WTC11 (cell line): ENCODE measurements around the gene RRP1B.

Experiments used
- RELA ChIP-seq: sonication (generic); formaldehyde crosslinking; IDR thresholded peaks from 2 replicates; pipeline ENCODE4 v1.8.1; 2022; ENCODE audit warnings: missing genetic modification reagents, mild to moderate bottlenecking, borderline replicate concordance
- ZBTB43 ChIP-seq: sonication (generic); formaldehyde crosslinking; IDR thresholded peaks from 2 replicates; pipeline ENCODE4 v1.8.1; 2023; ENCODE audit warnings: mild to moderate bottlenecking, missing genetic modification reagents
- TF ChIP-seq, protein P1 (sequence below): fragments of 200-600 bp; IDR thresholded peaks from 2 replicates; pipeline ENCODE4 v1.8.0; 2022; ENCODE audit warnings: antibody characterized with exemption

- TF ChIP-seq RELA (CRISPR knock-in tag), result no peak
- TF ChIP-seq, protein P1, sequence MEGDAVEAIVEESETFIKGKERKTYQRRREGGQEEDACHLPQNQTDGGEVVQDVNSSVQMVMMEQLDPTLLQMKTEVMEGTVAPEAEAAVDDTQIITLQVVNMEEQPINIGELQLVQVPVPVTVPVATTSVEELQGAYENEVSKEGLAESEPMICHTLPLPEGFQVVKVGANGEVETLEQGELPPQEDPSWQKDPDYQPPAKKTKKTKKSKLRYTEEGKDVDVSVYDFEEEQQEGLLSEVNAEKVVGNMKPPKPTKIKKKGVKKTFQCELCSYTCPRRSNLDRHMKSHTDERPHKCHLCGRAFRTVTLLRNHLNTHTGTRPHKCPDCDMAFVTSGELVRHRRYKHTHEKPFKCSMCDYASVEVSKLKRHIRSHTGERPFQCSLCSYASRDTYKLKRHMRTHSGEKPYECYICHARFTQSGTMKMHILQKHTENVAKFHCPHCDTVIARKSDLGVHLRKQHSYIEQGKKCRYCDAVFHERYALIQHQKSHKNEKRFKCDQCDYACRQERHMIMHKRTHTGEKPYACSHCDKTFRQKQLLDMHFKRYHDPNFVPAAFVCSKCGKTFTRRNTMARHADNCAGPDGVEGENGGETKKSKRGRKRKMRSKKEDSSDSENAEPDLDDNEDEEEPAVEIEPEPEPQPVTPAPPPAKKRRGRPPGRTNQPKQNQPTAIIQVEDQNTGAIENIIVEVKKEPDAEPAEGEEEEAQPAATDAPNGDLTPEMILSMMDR, result no peak
- TF ChIP-seq ZBTB43 (CRISPR knock-in tag), result no peak
Observed at GRCh38 chr21:43712268-43712942, 53.0 kb downstream of the RRP1B start.
